HG03565 (cell line): ENCODE data around the gene WNT3A.

Experiments used
- ATAC-seq: cut with Tn5 transposase; IDR thresholded peaks from one replicate; pipeline ENCODE4 v1.9.1; 2021; ENCODE audit warnings: mild to moderate bottlenecking, moderate library complexity; ENCODE audit not compliant: unreplicated experiment

The WNT3A gene

GRCh38 chr1:228082918-228083870 lies 76.4 kb downstream of the WNT3A start:
- ATAC-seq, result peak; percentile 6

- ATAC-seq, result no peak
Measured at GRCh38 chr1:228083871-228084278, 77.1 kb downstream of the WNT3A start.

DNA sequence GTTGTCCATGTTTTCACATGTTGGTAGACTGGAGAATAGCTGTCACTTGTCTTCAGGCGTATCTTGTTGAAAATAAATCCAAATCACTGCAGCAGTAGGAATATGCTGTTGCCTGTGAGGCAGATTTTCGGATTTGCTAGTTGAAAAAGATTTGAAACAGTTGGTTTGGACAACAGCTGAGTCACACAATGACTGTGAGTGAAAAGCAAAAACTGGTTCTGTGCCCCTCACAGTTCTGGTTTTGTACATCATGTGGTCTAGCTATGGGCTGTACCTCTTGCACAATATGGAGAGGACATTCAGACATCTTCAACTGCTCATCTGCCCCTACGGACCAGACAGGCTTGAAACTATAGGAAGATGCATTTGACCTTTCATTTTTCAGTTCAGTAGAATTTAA lies 77.5 kb downstream of the WNT3A start:
- ATAC-seq, result no peak

DNA sequence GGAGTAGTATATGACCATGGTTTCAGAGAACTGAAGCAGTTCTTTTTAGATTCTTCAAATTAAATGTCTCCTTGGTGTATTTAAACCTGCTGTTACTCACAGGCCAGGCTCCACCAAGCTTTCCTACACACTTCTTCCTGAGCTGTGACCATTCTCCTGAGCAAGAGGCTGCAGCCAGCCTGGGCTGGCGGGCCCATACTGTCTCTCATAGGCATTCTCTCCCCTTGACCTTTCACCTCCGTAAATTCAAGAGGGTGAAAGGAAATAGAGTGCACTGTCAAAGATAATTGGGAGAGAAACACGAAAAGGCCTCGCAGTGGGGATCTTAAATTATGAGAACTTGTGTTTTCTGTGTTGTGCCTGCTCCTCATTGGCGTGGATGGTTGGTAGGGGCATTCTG lies 78.0 kb downstream of the WNT3A start:
- no peak for ATAC-seq

GRCh38 chr1:228085287-228085951 lies 78.6 kb downstream of the WNT3A start:
- no peak for ATAC-seq

GRCh38 chr1:228087771-228088251 lies 81.0 kb downstream of the WNT3A start:
- no peak for ATAC-seq

GRCh38 chr1:228088586-228089498 lies 82.0 kb downstream of the WNT3A start:
- ATAC-seq, result no peak

DNA sequence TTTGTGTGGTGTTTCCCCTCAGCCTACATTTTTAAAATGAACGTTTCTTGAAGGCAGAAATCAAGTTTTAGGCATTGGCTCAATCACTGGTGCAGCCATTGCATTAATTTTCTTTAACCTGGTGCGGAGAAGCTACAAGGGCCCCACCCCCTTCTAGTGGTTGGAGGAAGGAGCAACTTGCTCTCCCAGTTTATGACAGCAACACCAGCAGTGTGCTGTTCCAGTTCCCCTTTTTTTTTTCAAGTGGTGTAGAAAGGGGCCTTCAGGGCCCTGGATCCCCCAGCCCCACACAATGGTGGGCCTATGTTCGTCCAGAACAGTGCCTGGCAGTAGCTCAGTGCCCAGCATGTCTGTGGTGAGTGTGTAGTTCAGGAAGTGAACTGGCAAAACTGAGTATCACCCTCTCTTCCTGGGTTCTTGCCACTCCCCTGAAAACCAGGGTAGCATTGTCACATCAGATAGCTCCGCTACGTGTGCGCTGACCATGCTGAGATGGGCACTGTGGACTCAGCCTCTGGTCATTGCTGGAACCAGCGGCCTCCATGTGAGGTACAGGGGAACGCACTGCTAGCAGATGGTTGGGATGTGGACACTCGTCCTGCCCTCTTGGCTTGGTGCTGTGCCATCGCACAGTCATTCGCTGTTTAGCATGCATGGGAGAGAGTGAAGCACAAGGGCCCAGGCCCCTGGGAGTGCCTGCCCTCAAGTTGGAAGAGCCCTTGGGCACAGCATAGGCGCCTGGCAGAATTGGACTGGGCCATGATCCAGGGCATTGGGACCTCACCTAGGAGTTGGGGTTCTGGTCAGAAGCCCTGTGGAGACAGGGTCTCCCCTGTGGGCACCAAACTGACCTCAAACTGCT lies 83.0 kb downstream of the WNT3A start:
- no peak for ATAC-seq

GRCh38 chr1:228090613-228091081 lies 83.8 kb downstream of the WNT3A start:
- no peak for ATAC-seq

GRCh38 chr1:228091084-228091483 lies 84.3 kb downstream of the WNT3A start:
- ATAC-seq, result no peak

GRCh38 chr1:228092342-228093049 lies 85.7 kb downstream of the WNT3A start:
- no peak for ATAC-seq

DNA sequence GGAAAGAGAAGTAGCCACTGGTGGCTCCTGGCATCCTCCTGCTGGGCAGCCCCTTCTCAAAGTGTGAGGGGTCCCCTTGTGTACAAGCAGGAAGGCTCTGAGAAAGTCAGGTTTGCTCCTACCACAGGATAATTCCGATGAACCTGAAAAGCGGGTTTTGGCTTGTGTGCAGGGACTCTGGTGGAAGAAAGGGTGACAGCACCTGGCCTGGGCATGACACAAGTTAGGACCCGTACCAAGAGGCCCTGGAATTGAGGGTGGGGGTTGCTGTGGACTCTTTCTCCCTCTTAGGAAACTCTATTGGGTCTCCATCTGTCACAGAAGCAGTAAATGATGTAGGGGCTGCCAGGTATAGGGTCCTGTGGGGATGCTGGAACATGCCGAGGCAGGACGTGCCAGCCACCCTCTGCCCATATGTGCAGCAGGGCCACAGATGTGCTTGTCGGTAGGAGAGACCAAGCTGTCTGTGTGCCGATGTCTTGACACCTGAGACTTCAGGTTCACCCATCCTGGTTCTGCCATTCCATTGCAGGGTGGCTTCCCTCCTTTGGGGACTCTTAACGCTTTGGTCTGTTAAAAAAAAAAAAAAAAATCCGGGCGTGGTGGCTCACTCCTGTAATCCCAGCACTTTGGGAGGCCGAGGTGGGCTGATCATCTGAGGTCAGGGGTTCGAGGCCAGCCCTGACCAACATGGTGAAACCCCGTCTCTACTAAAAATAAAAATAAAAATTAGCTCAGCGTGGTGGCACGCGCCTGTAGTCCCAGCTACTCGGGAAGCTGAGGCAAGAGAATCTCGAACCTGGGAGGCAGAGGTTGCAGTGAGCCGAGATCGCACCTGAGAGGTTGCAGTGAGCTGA lies 86.5 kb downstream of the WNT3A start:
- ATAC-seq, result no peak

- no peak for ATAC-seq
Measured at GRCh38 chr1:228094432-228095016, 87.7 kb downstream of the WNT3A start.

- ATAC-seq, result no peak
Measured at GRCh38 chr1:228095161-228095560, 88.4 kb downstream of the WNT3A start.

- ATAC-seq, result no peak
Measured at GRCh38 chr1:228095938-228096337, 89.1 kb downstream of the WNT3A start.

- ATAC-seq, result no peak
Measured at GRCh38 chr1:228096416-228097332, 89.9 kb downstream of the WNT3A start.
